ENCODE data around the gene RFPL3.
"Not testable (repeated sequence)": the region's sequence is repeated elsewhere in the genome, so short reads cannot be mapped to it uniquely, and the experiment has no call there.

RFPL3 gene

DNA sequence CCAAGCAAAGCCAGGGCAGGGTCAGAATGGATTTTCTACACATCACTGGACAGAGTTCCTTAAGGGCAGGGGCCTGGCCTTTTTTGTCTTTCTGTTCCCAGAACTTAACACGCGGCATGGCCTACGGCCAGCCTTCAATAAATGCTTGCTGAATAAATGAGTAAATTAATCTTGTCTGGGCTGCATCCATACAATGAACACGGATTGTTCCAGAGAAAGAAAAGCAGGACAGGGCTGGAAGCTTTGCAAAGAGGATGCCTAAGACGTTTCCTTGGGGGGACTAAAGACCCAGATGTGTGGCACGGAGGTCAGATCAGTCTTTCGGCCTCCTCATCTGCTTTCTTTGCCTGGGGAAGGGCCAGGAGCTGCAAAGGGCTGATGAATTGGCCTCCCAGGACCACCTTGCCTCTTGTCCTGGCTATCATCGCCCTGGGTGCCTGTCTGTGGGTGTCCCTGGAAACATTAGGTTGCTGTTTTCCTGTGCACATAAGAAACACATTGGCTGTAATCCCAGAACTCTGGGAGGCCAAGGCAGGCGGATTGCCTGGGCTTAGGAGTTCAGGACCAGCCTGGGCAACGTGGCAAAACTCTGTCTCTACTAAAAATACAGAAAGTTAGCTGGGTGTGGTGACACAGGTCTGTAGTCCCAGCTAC, 20.8 kb upstream of the RFPL3 start:
- DNase-seq (ENCODE audit: low read depth in 1 of 2, low spot score in 1 of 2) = no peak
- Histone ChIP-seq H3K4me3 (replicated peaks; ENCODE audit: insufficient read depth, low read length) (no peak overlapping the region), H3K27me3 (ENCODE audit: insufficient read depth, poor library complexity, severe bottlenecking) (peaks cover 11% of the 10 kb centered on the region), H3K27ac (replicated peaks) (no peak overlapping the region)
- TF ChIP-seq GABPA (IDR thresholded peaks at IDR 0.05; ENCODE audit: low read depth) (no peak), POLR2AphosphoS5 (IDR thresholded peaks at IDR 0.05; ENCODE audit: low read depth) (no peak), SPI1 (IDR thresholded peaks at IDR 0.05; ENCODE audit: borderline replicate concordance, low read depth) (no peak)
- TF ChIP-seq, protein P1, sequence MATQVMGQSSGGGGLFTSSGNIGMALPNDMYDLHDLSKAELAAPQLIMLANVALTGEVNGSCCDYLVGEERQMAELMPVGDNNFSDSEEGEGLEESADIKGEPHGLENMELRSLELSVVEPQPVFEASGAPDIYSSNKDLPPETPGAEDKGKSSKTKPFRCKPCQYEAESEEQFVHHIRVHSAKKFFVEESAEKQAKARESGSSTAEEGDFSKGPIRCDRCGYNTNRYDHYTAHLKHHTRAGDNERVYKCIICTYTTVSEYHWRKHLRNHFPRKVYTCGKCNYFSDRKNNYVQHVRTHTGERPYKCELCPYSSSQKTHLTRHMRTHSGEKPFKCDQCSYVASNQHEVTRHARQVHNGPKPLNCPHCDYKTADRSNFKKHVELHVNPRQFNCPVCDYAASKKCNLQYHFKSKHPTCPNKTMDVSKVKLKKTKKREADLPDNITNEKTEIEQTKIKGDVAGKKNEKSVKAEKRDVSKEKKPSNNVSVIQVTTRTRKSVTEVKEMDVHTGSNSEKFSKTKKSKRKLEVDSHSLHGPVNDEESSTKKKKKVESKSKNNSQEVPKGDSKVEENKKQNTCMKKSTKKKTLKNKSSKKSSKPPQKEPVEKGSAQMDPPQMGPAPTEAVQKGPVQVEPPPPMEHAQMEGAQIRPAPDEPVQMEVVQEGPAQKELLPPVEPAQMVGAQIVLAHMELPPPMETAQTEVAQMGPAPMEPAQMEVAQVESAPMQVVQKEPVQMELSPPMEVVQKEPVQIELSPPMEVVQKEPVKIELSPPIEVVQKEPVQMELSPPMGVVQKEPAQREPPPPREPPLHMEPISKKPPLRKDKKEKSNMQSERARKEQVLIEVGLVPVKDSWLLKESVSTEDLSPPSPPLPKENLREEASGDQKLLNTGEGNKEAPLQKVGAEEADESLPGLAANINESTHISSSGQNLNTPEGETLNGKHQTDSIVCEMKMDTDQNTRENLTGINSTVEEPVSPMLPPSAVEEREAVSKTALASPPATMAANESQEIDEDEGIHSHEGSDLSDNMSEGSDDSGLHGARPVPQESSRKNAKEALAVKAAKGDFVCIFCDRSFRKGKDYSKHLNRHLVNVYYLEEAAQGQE (IDR thresholded peaks at IDR 0.05; ENCODE audit: insufficient replicate concordance, low read depth) = no peak
- TF ChIP-seq, protein P2, sequence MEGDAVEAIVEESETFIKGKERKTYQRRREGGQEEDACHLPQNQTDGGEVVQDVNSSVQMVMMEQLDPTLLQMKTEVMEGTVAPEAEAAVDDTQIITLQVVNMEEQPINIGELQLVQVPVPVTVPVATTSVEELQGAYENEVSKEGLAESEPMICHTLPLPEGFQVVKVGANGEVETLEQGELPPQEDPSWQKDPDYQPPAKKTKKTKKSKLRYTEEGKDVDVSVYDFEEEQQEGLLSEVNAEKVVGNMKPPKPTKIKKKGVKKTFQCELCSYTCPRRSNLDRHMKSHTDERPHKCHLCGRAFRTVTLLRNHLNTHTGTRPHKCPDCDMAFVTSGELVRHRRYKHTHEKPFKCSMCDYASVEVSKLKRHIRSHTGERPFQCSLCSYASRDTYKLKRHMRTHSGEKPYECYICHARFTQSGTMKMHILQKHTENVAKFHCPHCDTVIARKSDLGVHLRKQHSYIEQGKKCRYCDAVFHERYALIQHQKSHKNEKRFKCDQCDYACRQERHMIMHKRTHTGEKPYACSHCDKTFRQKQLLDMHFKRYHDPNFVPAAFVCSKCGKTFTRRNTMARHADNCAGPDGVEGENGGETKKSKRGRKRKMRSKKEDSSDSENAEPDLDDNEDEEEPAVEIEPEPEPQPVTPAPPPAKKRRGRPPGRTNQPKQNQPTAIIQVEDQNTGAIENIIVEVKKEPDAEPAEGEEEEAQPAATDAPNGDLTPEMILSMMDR (IDR thresholded peaks at IDR 0.05; ENCODE audit: insufficient read depth, low read length) = no peak

DNA sequence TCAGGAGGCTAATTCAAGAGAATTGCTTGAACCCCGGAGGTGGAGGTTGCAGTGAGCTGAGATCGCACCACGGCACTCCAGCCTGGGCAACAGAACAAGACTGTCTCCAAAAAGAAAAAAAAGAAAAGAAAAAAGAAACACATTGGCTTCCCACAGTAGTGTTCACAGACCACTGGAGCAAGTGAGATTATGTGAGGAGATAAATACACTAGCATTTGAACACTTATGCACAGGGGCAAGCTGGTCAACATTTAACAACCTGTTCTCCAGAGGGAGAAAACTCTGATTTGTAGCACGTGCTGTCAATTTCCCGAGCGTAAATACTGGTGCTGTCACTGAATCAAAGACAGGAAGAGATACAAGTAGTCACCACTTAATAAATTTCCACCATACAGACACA, 20.2 kb upstream of the RFPL3 start:
- H3K27me3 ChIP-seq (ENCODE audit: insufficient read depth, poor library complexity, severe bottlenecking) = peaks cover 11% of the 10 kb centered on the region
- DNase-seq (ENCODE audit: low read depth in 1 of 2, low spot score in 1 of 2); H3K4me3 ChIP-seq (replicated peaks; ENCODE audit: insufficient read depth, low read length); H3K27ac ChIP-seq (replicated peaks): not testable (repeated sequence)

DNA sequence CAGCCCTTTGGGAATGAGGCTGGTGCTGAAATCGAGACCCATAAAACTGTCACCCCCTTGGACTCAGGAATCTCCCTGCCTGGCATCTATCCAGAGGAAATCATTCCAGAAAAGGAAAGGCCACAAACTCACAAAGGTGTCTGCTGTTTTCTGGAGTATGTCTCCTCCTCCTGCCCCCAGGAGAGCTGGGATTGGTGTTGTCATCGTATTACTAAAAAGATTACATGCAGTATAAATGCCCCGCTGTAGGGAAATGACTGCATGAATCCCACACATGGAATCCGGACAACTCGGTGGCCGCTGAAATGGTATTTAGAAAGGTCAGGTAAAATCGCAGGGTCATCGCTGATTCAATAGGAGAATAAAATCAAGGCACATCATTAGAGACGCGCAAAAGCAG, 18.9 kb upstream of the RFPL3 start:
- Histone ChIP-seq H3K4me3 (replicated peaks; ENCODE audit: insufficient read depth, low read length) (no peak overlapping the region), H3K27ac (replicated peaks) (no peak overlapping the region), H3K27me3 (ENCODE audit: insufficient read depth, poor library complexity, severe bottlenecking) (peaks cover 19% of the 10 kb centered on the region)
- no peak for TF ChIP-seq SPI1 (IDR thresholded peaks at IDR 0.05; ENCODE audit: borderline replicate concordance, low read depth)
- DNase-seq (ENCODE audit: low read depth in 1 of 2, low spot score in 1 of 2) = no peak

DNA sequence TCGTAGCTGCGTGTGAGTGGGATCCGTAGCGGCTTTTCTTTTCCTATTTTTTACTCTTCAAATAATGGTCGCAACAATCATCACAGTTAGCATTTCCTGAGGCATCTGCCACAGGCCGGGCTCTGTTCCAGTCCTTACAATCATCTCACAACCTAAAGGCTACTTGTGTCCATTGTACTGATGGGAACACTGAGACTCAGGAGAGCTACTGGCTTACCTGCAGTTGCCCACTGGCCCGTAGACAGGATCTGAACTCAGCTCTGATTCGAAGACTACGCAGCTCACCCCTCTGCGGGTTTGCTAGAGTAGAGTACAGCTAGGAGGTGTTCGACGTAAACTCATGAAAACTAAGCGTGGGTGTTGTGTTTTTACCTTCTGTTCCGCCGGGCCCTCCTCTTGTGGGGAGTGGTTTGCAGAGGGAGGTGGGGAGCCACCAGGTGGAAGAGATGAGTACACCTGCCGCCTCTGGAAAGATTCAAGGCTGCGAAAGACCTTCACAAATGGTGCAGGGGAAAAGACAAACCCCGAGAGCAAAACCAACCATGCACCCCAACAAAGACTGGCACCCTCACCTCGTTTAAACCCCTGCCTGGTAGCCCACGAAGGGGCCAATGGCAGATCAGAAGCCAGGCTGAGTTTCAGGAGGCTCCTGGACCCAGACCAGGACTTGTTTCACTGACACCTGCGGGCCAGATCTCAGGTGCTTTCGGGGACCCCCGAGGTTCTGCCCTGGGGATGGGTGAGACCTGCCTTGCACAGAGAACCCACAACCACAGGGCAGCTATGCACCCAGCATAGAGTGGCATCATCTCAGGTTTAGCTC, 18.3 kb upstream of the RFPL3 start:
- DNase-seq (ENCODE audit: low read depth in 1 of 2, low spot score in 1 of 2) = no peak
- Histone ChIP-seq H3K27ac (replicated peaks) (no peak overlapping the region), H3K4me3 (replicated peaks; ENCODE audit: insufficient read depth, low read length) (no peak overlapping the region), H3K27me3 (ENCODE audit: insufficient read depth, poor library complexity, severe bottlenecking) (peaks cover 19% of the 10 kb centered on the region)
- TF ChIP-seq, protein P2 (IDR thresholded peaks at IDR 0.05; ENCODE audit: insufficient read depth, low read length) = no peak
- TF ChIP-seq POLR2AphosphoS5 (IDR thresholded peaks at IDR 0.05; ENCODE audit: low read depth) (no peak), GABPA (IDR thresholded peaks at IDR 0.05; ENCODE audit: low read depth) (no peak), SPI1 (IDR thresholded peaks at IDR 0.05; ENCODE audit: borderline replicate concordance, low read depth) (no peak)
- TF ChIP-seq, protein P1 (IDR thresholded peaks at IDR 0.05; ENCODE audit: insufficient replicate concordance, low read depth) = no peak
